BLaER1 treated with 17β-estradiol and CSF1 and Interleukin-3, amounts not matched to agents 10 nM and 100 nM (cell line): ENCODE results near the gene ZNF385A.

Experiments used
- H3K27ac ChIP-seq, 11 experiments: shearing (Covaris generic); formaldehyde crosslinking; 2 replicates each; pipeline ENCODE4 v1.8.1; 2022
- H3K27me3 ChIP-seq, 11 experiments: shearing (Covaris generic); formaldehyde crosslinking; 2 replicates each; pipeline ENCODE4 v1.8.1; 2022
- H3K36me3 ChIP-seq, 11 experiments: shearing (Covaris generic); formaldehyde crosslinking; 2 replicates each; pipeline ENCODE4 v1.8.1; 2022
- H3K4me1 ChIP-seq, 10 experiments: shearing (Covaris generic); formaldehyde crosslinking; 2 replicates each; pipeline ENCODE4 v1.8.1; 2022
- H3K4me2 ChIP-seq, 11 experiments: shearing (Covaris generic); formaldehyde crosslinking; 2 replicates each; pipeline ENCODE4 v1.8.1; 2022
- H3K4me3 ChIP-seq, 10 experiments: shearing (Covaris generic); formaldehyde crosslinking; 2 replicates each; pipeline ENCODE4 v1.8.1; 2022
- H3K9ac ChIP-seq, 11 experiments: shearing (Covaris generic); formaldehyde crosslinking; 2 replicates each; pipeline ENCODE4 v1.8.1; 2022
- H3K9me3 ChIP-seq, 11 experiments: shearing (Covaris generic); formaldehyde crosslinking; replicated peaks in 1 of 11; 2 replicates each; pipeline ENCODE4 v1.8.1; 2022
- H4K20me1 ChIP-seq, 11 experiments: shearing (Covaris generic); formaldehyde crosslinking; 2 replicates each; pipeline ENCODE4 v1.8.1; 2022
- Cebpa-rat ChIP-seq, 11 experiments: shearing (Covaris generic); IDR thresholded peaks; 2 replicates each; pipeline ENCODE4 v1.8.1; 2022

The ZNF385A gene

DNA sequence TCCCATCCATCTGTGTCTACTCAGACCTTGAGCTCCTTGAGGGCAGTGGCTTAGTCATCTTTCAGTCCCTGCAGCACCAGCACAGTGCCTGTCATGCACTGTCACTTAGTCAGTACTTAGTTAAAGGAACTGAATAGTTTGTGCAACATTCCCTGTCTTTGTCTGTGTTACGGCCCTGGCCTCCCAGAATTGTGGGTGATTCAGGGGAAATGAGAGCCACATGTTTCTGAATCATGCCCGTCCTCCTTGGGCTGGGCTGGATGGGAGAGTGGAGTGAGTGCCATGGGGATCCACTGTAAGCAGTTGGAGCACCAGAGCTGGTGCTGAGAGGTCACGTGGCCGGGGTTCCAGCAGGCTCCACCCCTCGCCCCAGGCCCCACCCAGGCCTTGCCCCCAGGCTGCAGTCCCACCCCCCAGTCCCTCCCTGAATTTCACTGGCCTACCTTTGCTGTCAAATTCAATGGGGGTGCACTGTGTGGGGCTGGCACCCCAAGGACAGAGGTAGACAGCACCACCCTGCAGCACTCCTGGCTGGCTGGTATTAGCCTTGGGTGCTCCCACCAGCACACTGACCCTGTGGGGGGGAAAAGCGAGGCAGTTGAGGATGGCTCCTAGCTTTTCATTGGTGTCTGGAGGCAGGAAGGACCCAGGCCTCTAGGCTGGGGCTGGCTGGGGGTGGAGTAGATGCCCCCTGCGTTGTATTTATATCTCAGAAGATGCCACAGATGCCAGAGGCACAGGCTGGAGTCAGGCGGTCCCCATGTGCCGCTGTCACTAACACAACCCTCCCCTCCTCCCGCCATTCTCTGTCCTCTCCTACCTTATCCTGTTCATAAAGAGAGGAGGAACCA, 27.1 kb upstream of the ZNF385A start:
- peak overlapping the region; percentile 81 to 93 (median 89) for H3K27ac ChIP-seq
- peak overlapping the region; percentile 92 to 100 (median 99) for H3K4me2 ChIP-seq
- H3K9ac ChIP-seq, result peak overlapping the region; percentile 64 to 93 (median 79)
- H3K9me3 ChIP-seq, result no peaks in the 10 kb centered on the region
- H3K27me3 ChIP-seq, result no peaks in the 10 kb centered on the region
- peaks cover 21 to 98% (median 79%) of the 10 kb centered on the region in 11 experiments; a peak in 19 of 22 replicates for H4K20me1 ChIP-seq
- peaks cover 67 to 100% (median 93%) of the 10 kb centered on the region in 10 experiments for H3K4me1 ChIP-seq
- peaks cover 44 to 79% (median 59%) of the 10 kb centered on the region in 11 experiments for H3K36me3 ChIP-seq
- peak in 3 of 11 experiments; percentile 17 to 38 (median 26); a peak in 2 of 22 replicates for TF ChIP-seq Cebpa-rat (IDR thresholded peaks at IDR 0.05)
- H3K4me3 ChIP-seq, result peak overlapping the region in 8 of 10 experiments; percentile 51 to 100 (median 60); a peak in 12 of 20 replicates

DNA sequence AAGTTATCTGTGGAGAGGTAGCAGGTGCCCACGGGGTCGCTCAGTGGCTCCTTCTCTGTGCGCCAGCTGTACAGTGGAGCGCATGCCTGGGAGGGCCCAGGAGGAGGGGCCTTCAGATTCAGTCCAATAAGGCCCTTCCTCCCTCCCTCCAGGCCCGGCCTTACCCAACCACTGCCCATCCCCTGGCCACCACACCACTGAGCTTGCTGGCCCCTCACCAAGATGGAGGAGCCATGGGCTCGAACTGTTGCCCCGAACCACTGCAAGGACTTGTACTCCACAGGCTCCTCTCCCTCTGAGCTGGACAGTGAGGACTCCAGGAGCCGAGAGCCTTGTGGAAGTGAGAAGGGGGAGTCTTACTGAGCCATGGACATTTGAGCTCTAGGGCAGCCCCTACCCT, 24.7 kb upstream of the ZNF385A start:
- Histone ChIP-seq H3K36me3 (peaks cover 67 to 87% (median 80%) of the 10 kb centered on the region in 11 experiments), H4K20me1 (peaks cover 24 to 97% (median 79%) of the 10 kb centered on the region in 11 experiments; a peak in 19 of 22 replicates), H3K4me3 (no peak overlapping the region), H3K9me3 (no peaks in the 10 kb centered on the region), H3K9ac (peak overlapping the region in 5 of 11 experiments; percentile 8 to 37 (median 15); a peak in 2 of 22 replicates), H3K4me2 (peak overlapping the region in 5 of 11 experiments; percentile 35 to 100 (median 70); a peak in 10 of 22 replicates), H3K27me3 (no peaks in the 10 kb centered on the region; a peak in 1 of 22 replicates), H3K27ac (peak overlapping the region in 6 of 11 experiments; percentile 39 to 57 (median 50); a peak in 10 of 22 replicates), H3K4me1 (peaks cover 43 to 87% (median 70%) of the 10 kb centered on the region in 10 experiments)
- TF ChIP-seq Cebpa-rat (IDR thresholded peaks at IDR 0.05), result no peak

DNA sequence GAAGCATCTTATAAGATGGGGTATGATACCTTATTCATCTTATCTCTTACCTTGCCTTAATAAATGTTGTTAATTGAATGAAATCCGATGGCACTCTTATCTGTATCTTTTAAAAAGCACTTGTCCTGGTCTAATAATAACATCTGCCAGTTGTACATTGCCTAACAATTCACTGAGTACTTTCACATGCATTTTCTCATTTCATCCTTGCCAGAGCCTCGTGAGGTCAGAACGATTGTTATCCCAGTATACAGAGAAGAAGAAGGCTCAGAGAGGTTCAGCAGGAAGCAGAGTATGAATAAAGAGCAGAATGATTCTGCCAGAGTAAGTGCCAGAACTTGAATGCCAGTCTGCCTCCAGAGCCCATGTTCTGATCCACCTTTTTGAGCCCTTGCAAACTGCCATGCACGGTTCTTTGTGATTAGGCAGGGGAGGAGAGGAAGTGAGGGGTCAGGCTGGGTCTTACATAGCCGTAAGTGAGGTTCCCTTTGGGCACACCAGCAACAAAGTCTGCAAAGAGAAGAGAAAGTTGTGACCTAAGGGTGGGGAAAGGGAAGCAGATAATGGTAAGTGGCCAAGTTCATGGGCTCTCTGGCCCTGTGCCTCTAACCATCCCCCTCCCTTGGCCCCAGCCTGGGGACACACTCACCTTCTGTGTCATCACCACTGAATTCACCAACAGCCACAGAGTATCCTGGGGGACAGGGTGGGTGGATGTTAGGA, 22.8 kb upstream of the ZNF385A start:
- Histone ChIP-seq H3K27me3 (no peaks in the 10 kb centered on the region; a peak in 1 of 22 replicates), H3K4me1 (peaks cover 24 to 68% (median 51%) of the 10 kb centered on the region in 10 experiments), H3K36me3 (peaks cover 86 to 100% (median 98%) of the 10 kb centered on the region in 11 experiments), H4K20me1 (peaks cover 13 to 95% (median 84%) of the 10 kb centered on the region in 11 experiments; a peak in 19 of 22 replicates), H3K27ac (peak overlapping the region in 9 of 11 experiments; percentile 15 to 57 (median 29); a peak in 12 of 22 replicates), H3K4me3 (no peak overlapping the region), H3K9me3 (no peaks in the 10 kb centered on the region), H3K4me2 (peak overlapping the region in 6 of 11 experiments; percentile 33 to 100 (median 69); a peak in 10 of 22 replicates), H3K9ac (peak overlapping the region in 5 of 11 experiments; percentile 1 to 39 (median 33); a peak in 5 of 22 replicates)
- TF ChIP-seq Cebpa-rat (IDR thresholded peaks at IDR 0.05), result no peak

DNA sequence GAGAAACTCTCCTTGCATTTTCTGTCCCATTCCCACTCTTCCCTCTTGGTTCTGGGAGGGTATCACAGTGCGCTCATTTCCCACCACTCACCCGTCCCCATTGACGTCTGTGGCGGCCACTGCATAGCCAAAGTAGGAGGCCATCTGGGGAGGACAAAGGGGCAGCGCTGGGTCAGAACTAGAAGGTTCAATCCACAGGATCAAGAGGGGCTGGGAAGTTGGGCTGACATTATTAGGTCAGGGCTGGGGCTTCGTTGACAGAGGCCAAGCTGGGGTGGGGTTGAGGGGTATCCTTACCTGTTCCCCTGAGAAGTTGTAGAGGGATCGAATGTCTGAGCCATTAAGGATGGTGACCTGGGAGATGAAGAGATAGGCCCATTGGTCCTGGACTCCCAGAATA, 21.0 kb upstream of the ZNF385A start:
- no peak for TF ChIP-seq Cebpa-rat (IDR thresholded peaks at IDR 0.05)
- Histone ChIP-seq H3K9ac (peak overlapping the region in 1 of 11 experiments; percentile 6; a peak in 1 of 22 replicates), H3K27ac (no peak overlapping the region), H3K36me3 (peaks cover 99 to 100% (median 100%) of the 10 kb centered on the region in 11 experiments), H4K20me1 (peaks cover 13 to 100% (median 93%) of the 10 kb centered on the region in 11 experiments; a peak in 19 of 22 replicates), H3K9me3 (no peaks in the 10 kb centered on the region), H3K27me3 (no peaks in the 10 kb centered on the region; a peak in 1 of 22 replicates), H3K4me2 (no peak overlapping the region), H3K4me3 (no peak overlapping the region), H3K4me1 (peaks cover 7 to 50% (median 33%) of the 10 kb centered on the region in 10 experiments; a peak in 19 of 20 replicates)

DNA sequence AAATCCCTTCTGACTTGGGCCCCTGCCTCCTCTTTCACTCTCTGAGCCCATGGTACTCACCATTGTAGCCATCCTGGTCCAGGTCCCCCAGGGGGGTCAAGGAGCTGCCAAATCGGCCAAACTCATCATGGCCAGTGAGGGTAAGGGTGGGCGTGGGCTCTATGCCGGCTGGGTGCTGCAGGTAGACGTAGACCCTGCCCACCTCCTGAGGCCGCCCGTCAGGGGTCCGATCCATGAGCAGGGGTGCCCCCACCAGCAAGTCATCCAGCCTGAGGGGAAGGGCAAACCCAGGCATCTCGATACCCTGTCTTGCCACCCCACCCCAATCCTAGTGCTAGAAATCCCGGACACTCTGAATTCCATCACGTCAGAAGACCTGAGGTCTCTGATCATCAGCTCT, 20.6 kb upstream of the ZNF385A start:
- Histone ChIP-seq H3K4me3 (no peak overlapping the region), H3K4me2 (no peak overlapping the region), H3K27me3 (no peaks in the 10 kb centered on the region; a peak in 1 of 22 replicates), H3K36me3 (peaks cover 99 to 100% (median 100%) of the 10 kb centered on the region in 11 experiments), H3K9me3 (no peaks in the 10 kb centered on the region), H4K20me1 (peaks cover 13 to 100% (median 93%) of the 10 kb centered on the region in 11 experiments; a peak in 19 of 22 replicates), H3K9ac (peak overlapping the region in 3 of 11 experiments; percentile 6 to 24 (median 18); a peak in 1 of 22 replicates), H3K4me1 (peaks cover 2 to 46% (median 29%) of the 10 kb centered on the region in 10 experiments; a peak in 19 of 20 replicates), H3K27ac (0 out of 22 replicates have a peak overlapping the region, but pooled peaks of 1 of the 11 experiments have one; percentile 11)
- TF ChIP-seq Cebpa-rat (IDR thresholded peaks at IDR 0.05), result no peak

DNA sequence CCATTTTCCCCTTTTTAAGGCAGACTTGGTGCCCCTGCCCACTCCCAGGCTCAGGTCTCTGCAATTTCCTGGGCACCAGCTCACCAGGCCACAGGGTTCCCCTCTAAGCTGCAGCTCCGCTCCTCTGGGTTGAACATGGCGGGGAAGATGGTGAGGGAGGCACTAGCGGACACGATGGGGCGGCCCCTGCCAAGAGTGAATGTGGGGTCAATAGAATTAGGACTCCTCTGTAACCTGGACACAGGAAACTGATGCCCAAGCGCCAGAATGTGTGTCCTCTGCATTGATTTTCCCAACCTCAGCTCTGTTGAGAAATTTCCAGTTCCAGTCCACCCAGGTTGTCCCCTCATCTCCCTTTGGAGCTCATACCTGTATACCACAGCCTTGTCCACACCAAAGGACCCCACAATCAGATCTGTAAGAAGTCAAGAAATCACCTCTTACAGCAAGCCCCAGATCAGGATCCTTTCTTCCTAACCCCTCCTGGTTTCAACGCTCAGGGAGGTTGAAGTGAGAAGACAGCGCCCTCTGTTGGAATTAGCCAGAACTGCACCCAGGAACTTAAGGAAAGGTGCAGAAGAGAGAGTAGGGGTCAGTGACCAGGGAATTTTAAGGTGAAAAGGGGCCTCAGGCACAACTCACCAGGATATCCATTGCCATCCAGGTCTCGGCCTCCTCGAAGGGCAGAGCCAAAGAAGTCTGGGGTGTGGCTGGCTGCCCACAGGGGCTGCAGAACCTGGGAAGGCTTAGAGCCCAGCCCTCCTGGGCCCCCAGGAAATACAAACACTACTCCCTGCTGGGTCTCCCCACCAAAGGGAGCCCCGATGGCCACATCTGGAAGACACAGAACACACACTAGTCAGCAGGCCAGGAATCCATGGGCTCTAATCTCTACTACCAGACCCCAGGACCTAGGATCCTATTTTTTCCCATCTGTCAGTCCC, 19.8 kb upstream of the ZNF385A start:
- Histone ChIP-seq H3K36me3 (peaks cover 99 to 100% (median 100%) of the 10 kb centered on the region in 11 experiments), H3K27ac (0 out of 22 replicates have a peak overlapping the region, but pooled peaks of 4 of the 11 experiments have one; percentile 2 to 18 (median 10))
- TF ChIP-seq Cebpa-rat (IDR thresholded peaks at IDR 0.05), result no peak

DNA sequence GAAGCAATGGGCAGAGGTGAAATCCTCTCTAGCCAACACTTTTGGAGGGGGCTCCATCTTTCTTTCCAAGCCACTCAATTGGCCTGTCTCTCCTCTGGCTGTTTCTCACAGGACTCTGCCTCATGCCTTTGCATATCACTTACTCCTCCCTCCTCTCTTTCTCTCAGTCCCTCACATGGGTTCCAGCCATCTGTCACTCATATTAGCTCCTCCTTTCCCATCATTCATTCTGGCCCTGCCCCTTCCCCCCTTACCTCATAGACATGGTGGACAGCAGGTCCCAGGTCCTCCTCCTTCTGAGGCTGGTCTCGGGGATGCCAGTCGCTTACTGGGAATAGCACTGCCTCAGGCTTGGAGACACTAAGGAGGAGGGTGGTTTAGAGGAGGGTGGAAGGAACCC, 16.6 kb upstream of the ZNF385A start:
- Histone ChIP-seq H4K20me1 (peaks cover 10 to 94% (median 81%) of the 10 kb centered on the region in 11 experiments; a peak in 20 of 22 replicates), H3K27me3 (no peaks in the 10 kb centered on the region), H3K4me2 (no peak overlapping the region), H3K36me3 (peaks cover 99 to 100% (median 100%) of the 10 kb centered on the region in 11 experiments), H3K4me3 (no peak overlapping the region), H3K4me1 (peaks cover 0 to 21% (median 6%) of the 10 kb centered on the region in 10 experiments; a peak in 14 of 20 replicates), H3K9ac (peak overlapping the region in 6 of 11 experiments; percentile 6 to 34 (median 12); a peak in 2 of 22 replicates), H3K27ac (0 out of 22 replicates have a peak overlapping the region, but pooled peaks of 2 of the 11 experiments have one; percentile 9 to 13), H3K9me3 (no peaks in the 10 kb centered on the region)
- no peak for TF ChIP-seq Cebpa-rat (IDR thresholded peaks at IDR 0.05)

More for the DNA sequence above, 19.8 kb upstream of the ZNF385A start:
- H3K4me2 ChIP-seq, result no peak overlapping the region
- no peaks in the 10 kb centered on the region; a peak in 1 of 22 replicates for H3K27me3 ChIP-seq
- H3K4me1 ChIP-seq, result peaks cover 0 to 38% (median 22%) of the 10 kb centered on the region in 10 experiments; a peak in 17 of 20 replicates
- peaks cover 17 to 100% (median 93%) of the 10 kb centered on the region in 11 experiments; a peak in 20 of 22 replicates for H4K20me1 ChIP-seq
- no peak overlapping the region for H3K4me3 ChIP-seq
- no peaks in the 10 kb centered on the region for H3K9me3 ChIP-seq
- H3K9ac ChIP-seq, result 0 out of 22 replicates have a peak overlapping the region, but pooled peaks of 4 of the 11 experiments have one; percentile 6 to 39 (median 21)
